Astrocyte of the cerebellum (primary cell): ENCODE data around the gene LCE4A.
"Not testable (repeated sequence)": the region's sequence is repeated elsewhere in the genome, so short reads cannot be mapped to it uniquely, and the experiment has no call there.

Source experiments
- DNase-seq: peaks from one replicate; pipeline ENCODE4 v3.0.0-alpha.2; 2011; ENCODE audit warnings: low read depth
- H3K4me3 ChIP-seq: 2 replicates; pipeline ENCODE4 v1.5.1; 2011; ENCODE audit warnings: mild to moderate bottlenecking, low read depth, low read length, moderate library complexity
- in situ Hi-C: cut with HindIII; loops from 2 replicates; pipeline ENCODE4 v1.10.0; 2017; ENCODE audit warnings: low sequenced_read_pairs
- TF ChIP-seq, protein P1 (sequence below): IDR thresholded peaks from 2 replicates; pipeline ENCODE4 v1.5.1; 2012; ENCODE audit warnings: low read length, low read depth, moderate library complexity, mild to moderate bottlenecking; ENCODE audit errors: missing control alignments

Gene LCE4A

DNA sequence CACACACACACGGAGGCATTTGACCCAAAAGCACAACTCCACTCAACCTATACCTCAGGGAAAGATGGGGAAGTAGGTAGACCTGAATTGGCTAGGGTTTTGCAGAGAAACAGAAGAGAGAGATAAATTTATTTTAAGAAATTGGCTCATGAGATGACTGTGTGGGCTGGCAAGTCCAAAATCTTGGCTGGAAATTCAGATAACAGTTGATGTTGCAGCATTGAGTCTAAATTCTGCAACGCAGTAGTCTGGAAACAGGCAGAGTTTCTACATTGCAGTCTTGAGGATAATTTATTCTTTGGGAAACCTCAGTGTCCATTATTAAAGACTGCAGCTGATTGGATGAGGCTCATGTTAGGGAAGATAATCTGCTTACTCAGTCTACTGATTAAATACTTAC, 26.3 kb upstream of the LCE4A start:
- TF ChIP-seq, protein P1, sequence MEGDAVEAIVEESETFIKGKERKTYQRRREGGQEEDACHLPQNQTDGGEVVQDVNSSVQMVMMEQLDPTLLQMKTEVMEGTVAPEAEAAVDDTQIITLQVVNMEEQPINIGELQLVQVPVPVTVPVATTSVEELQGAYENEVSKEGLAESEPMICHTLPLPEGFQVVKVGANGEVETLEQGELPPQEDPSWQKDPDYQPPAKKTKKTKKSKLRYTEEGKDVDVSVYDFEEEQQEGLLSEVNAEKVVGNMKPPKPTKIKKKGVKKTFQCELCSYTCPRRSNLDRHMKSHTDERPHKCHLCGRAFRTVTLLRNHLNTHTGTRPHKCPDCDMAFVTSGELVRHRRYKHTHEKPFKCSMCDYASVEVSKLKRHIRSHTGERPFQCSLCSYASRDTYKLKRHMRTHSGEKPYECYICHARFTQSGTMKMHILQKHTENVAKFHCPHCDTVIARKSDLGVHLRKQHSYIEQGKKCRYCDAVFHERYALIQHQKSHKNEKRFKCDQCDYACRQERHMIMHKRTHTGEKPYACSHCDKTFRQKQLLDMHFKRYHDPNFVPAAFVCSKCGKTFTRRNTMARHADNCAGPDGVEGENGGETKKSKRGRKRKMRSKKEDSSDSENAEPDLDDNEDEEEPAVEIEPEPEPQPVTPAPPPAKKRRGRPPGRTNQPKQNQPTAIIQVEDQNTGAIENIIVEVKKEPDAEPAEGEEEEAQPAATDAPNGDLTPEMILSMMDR = no peak
- H3K4me3 ChIP-seq = no peak overlapping the region
- DNase-seq = no peak
- in situ Hi-C loops = no loop called here

DNA sequence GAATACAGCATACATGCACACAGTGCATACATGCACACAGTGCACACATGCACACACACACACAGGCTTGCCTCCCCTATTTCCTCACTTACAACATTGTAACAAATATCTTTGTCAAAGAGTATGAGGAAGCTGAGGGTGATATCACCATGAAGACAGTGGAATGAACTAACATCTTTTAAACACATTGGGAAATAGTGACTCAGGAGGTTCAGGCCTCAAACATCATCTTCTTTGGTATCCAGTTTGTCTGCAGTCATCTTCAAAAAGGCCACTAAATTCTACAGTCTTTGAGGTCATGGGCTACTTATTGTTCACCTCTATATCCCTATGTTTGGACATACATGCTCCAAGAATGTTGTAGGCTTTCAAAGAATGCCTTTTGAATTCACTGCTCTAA, 24.1 kb upstream of the LCE4A start:
- in situ Hi-C loops = no loop called here
- H3K4me3 ChIP-seq = no peak overlapping the region
- TF ChIP-seq, protein P1 = no peak
- no peak for DNase-seq

DNA sequence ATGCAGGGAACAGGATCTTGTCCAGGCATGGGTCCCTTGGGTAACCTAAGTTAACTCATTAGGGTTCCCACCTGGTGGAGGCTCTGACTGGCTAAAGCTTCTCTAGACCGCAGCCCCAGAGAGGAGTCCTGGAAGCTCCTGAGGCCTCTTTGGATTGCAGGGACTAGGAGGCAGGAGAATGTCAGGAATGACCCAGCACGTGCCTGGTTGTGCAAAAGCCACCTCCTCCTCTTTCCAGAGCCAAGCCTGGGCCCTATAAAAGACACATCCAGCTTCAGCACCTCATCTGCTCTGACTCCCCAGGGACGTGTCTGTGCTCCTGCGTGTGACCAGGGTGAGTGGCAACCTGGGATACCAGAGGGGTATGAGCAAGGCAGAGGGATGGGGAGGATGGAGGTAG, 22.1 kb upstream of the LCE4A start, which contains the start of gene LCE2B:
LCE2B (plus strand) TSS at position 301 of the 400 bp plus-strand sequence. CDS start 721 bp downstream, outside the sequence.
- H3K4me3 ChIP-seq, in situ Hi-C loops, DNase-seq: not testable (repeated sequence)

DNA sequence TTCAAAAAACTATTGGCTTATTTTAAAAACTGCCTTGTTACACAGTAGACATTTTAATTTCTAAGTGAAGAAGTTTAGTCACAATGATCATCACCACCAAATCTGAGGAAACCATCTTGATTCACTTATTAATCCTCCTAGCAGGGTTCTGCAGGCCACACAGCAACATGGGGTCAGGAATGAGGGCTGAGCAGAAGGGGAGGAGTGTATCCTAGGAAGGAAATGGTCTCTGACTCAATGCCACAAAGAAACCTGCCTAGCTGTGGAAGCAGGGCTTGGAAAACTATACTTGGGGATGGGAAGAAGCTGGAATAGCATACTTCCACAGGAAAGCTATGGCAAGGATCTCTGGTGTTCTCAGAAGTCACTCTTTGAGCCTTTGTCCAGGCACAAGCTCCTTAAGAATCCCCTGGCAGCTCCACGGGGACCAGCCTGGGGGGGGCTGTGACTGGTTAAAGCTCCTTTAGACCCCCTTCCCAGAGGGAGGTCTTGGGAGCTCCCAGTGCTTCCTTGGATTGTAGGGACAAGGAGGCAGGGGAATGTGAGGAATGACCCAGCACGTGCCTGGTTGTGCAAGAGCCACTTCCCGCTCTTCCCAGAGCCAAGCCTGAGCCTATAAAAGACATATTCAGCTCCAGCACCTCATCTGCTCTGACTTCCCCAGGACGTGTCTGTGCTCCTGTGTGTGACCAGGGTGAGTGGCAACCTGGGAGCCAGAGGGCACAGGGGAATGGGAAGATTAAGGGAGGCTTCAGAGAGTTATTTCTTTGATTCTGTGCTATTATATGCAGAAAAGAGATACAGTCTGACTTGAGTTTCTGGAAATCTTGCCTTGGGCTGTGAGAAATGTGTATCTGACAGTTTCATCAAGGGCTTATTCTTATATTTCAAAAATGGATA, 10.0 kb upstream of the LCE4A start, which contains the start of gene LCE2A:
LCE2A (plus strand) TSS at position 645 of the 900 bp plus-strand sequence. CDS start 557 bp downstream, outside the sequence.
- in situ Hi-C loops = no loop called here
- no peak within 1 kb of the TSS for H3K4me3 ChIP-seq
- TF ChIP-seq, protein P1 = no peak
- no peak for DNase-seq

DNA sequence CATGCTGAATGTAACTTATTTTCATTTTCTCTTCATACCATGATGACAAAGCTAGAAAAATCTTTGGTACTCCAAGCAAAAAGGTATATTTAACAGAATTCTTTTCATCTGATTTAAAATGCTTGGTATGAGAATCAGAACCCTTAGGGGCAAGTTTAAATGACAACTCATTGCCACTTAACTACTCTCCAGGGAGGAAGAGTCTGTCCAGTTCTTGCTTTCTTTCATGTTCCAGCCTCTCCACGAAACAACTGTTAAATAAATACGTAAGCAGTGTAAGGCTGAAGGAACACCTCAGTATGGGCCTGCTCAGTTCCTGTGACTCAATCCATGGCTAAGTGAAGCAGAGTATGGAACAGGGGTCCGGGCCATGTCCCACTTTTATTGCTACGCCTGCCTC, 8.2 kb upstream of the LCE4A start:
- DNase-seq = no peak
- no peak overlapping the region for H3K4me3 ChIP-seq
- in situ Hi-C loops = no loop called here
- TF ChIP-seq, protein P1 = no peak

DNA sequence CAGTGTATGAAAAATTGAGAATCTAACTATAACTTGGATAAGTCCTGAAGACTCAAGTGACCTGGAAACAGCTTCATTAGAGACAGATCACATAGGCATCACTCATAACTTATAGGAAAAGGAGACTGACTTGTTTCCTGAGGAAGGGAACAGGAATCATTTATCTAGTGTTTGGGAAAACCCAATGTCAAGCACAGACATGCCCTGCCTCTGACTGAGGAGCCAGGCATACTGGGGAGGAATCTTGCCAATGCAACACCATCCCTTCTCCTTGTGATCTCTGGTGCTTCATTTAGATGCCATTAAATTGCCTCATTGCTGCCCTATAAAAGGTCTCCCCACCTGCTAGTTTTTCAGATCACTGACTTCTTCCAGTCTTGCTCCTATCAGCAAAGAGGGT, 10.3 kb downstream of the LCE4A start:
- TF ChIP-seq, protein P1 = no peak
- H3K4me3 ChIP-seq = no peak overlapping the region
- in situ Hi-C loops = no loop called here
- no peak for DNase-seq

DNA sequence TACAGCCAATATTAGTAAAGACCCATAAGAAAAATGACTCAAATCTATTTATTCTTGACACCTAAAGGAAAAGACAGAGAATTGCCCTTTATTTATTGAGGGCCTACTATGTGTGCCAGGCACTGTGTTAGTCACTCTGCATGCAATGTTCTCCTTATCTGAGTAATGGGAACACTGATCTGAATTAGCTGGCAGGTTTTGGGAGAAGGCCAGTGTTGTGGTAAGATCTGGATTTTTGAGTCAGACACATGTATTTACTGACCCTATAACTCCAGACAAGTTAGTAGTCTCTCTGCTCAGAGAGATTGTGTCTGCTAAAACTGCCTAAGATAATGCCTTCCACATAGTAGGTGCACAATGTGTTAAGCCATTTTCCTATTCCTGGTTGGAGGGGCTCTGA, 17.3 kb downstream of the LCE4A start:
- DNase-seq = no peak
- TF ChIP-seq, protein P1 = no peak
- in situ Hi-C loops = no loop called here
- H3K4me3 ChIP-seq = no peak overlapping the region
